ENCODE results near the gene FRAT1.

DNA sequence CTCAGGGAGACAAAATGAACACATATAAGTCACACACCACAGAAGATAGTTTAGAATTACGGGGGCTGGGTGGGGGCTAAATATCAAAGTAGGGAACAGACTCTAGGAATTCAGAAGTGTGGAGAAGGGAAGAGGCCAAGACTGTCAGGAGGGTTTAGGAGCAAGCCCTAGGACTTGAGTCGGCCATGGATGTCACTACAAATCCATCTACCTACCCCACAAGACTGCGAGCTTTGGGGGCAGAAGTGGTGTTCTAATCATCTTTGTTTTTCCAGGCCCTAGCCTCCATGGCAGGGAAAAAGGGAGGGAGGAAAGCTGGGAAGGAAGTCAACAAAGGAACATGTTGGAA lies 20.9 kb upstream of the FRAT1 start:
- TF ChIP-seq POLR2A (IDR thresholded peaks at IDR 0.05; ENCODE audit: low read depth, low read length), result no peak
- TF ChIP-seq, protein P1, sequence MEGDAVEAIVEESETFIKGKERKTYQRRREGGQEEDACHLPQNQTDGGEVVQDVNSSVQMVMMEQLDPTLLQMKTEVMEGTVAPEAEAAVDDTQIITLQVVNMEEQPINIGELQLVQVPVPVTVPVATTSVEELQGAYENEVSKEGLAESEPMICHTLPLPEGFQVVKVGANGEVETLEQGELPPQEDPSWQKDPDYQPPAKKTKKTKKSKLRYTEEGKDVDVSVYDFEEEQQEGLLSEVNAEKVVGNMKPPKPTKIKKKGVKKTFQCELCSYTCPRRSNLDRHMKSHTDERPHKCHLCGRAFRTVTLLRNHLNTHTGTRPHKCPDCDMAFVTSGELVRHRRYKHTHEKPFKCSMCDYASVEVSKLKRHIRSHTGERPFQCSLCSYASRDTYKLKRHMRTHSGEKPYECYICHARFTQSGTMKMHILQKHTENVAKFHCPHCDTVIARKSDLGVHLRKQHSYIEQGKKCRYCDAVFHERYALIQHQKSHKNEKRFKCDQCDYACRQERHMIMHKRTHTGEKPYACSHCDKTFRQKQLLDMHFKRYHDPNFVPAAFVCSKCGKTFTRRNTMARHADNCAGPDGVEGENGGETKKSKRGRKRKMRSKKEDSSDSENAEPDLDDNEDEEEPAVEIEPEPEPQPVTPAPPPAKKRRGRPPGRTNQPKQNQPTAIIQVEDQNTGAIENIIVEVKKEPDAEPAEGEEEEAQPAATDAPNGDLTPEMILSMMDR (conservative IDR thresholded peaks at IDR 0.05; ENCODE audit: low read depth, low read length), result no peak

Data from IMR-90 (cell line).